Stomach (tissue), 9 donors: ENCODE measurements around the gene SIK2. TPM values are rescaled to one million over a fixed set of nuclear protein-coding genes. Genes with fewer than 3 reads are reported as not detected.

ENCODE experiments used
- DNase-seq, 2 donors: peaks; one replicate each; pipeline versions ENCODE4 v3.0.0 to v3.0.0-alpha.2; 2013 to 2019
- H3K27ac ChIP-seq, 5 donors: fragments of 200-600 bp in 4 of 5; sonication (generic) in 4 of 5; one replicate each; pipeline ENCODE4 v1.5.1; 2013 to 2019; ENCODE audit warnings: mild to moderate bottlenecking in 1 of 5, moderate library complexity in 1 of 5
- H3K27me3 ChIP-seq, 3 donors: fragments of 200-600 bp; sonication (generic); one replicate each; pipeline ENCODE4 v1.5.1; 2017 to 2019; ENCODE audit warnings: mixed run types in 1 of 3
- H3K36me3 ChIP-seq, 4 donors: fragments of 200-600 bp; sonication (generic); 1 replicate in 3 of 4; 2 replicates in 1 of 4; pipeline ENCODE4 v1.5.1; 2016 to 2019
- H3K4me1 ChIP-seq, 4 donors: fragments of 200-600 bp; sonication (generic); one replicate each; pipeline ENCODE4 v1.5.1; 2016 to 2019
- H3K4me3 ChIP-seq, 4 donors: fragments of 200-600 bp; sonication (generic) in 3 of 4; one replicate each; pipeline ENCODE4 v1.5.1; 2016 to 2019; ENCODE audit warnings: mild to moderate bottlenecking in 1 of 4
- H3K9me3 ChIP-seq, 4 donors: fragments of 200-600 bp; sonication (generic); one replicate each; pipeline ENCODE4 v1.5.1; 2016 to 2019
- CTCF ChIP-seq, 7 experiments: fragments of 450-650 bp in 4 of 7; fragments of 200-600 bp in 3 of 7; sonication (generic) in 3 of 7; IDR thresholded peaks; one replicate each; pipeline ENCODE4 v1.5.1; 2016 to 2019; ENCODE audit warnings: antibody characterized with exemption in 7 of 7, control low read depth in 2 of 7, mild to moderate bottlenecking in 1 of 7
- EP300 ChIP-seq: sonication (generic); formaldehyde crosslinking; IDR thresholded peaks from one replicate; pipeline ENCODE4 v1.6.1; 2017; ENCODE audit warnings: antibody characterized with exemption
- POLR2A ChIP-seq, 4 donors: fragments of 450-650 bp; IDR thresholded peaks; one replicate each; pipeline ENCODE4 v1.6.1; 2016; ENCODE audit warnings: antibody characterized with exemption in 4 of 4, control low read depth in 2 of 4, mild to moderate bottlenecking in 1 of 4, moderate library complexity in 1 of 4
- POLR2AphosphoS5 ChIP-seq, 3 donors: sonication (generic); formaldehyde crosslinking; IDR thresholded peaks; one replicate each; pipeline ENCODE4 v1.6.1; 2016; ENCODE audit warnings: antibody characterized with exemption in 3 of 3
- WGBS, 5 donors: extraction: QIAGEN DNeasy Blood & Tissue Kit in 3 of 5; methylation state at CpG; one replicate each; pipeline versions ENCODE4 v1.1.5 to v1.1.7; 2013 to 2018; 5-methylcytosine and 5-hydroxymethylcytosine counted together
- intact Hi-C: fragments of 100-400 bp; cut with DNase I; formaldehyde crosslinking; loops from one replicate; pipeline ENCODE4 v1.15.1; 2023; ENCODE audit warnings: low total_unique reads
- polyA plus RNA-seq, 3 donors: library from polyadenylated mRNA; stranded (reverse); fragments of 200-250 nt; gene quantifications; one replicate each; pipeline ENCODE4 v1.2.3, GENCODE V29; 2013
- total RNA-seq, 5 donors: library from RNA; depleted of rRNA; stranded (reverse); fragments of >200 nt; gene quantifications; one replicate each; pipeline versions ENCODE4 v1.1.0 to v1.2.3, GENCODE V29; 2014 to 2016
- donor health status: healthy with polysubstance abuse.
- donor health status: Bipolar disorder and iron deficiency.
- donor health status: healthy.

Gene SIK2
- total and polyA plus RNA-seq, 8 donors, result 5.5 to 86.9 (median 18.4) TPM

DNA sequence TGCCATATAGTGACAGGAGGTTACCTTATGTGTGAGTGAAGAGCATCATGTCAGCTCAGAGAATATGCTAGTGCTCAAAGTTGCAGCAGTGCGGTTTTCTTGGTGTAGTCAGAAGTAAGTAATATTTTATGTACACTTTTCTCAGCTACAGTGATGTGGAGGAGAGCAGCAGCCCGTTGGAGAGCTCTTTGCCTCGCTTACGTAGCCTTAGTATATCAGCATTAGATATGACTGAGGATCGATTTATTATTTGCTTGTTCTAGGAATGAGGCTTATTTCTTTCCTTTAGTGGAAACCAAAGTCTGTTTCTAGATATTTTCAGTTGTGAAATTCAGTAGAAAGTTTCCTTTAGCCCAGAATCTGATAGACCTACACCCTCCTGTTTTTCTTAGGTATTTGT lies 100.4 kb downstream of the SIK2 start:
- no peaks in the 10 kb centered on the region for H3K9me3 ChIP-seq
- H3K4me1 ChIP-seq, result peaks cover 4 to 65% (median 25%) of the 10 kb centered on the region in 4 donors
- intact Hi-C loops, result no loop called here
- DNase-seq, result no peak
- TF ChIP-seq POLR2A (IDR thresholded peaks at IDR 0.05) (no peak), EP300 (no peak), POLR2AphosphoS5 (IDR thresholded peaks at IDR 0.05) (no peak), CTCF (IDR thresholded peaks at IDR 0.05) (no peak)
- whole genome bisulfite sequencing, 5 donors, result 33 to 61% (median 57%) methylated on average over 5 of the region's 5 CpGs
- H3K27ac ChIP-seq, result peak overlapping the region in 4 of 5 donors; percentile 8 to 73 (median 30)
- H3K36me3 ChIP-seq, result peaks cover 21 to 50% (median 42%) of the 10 kb centered on the region in 4 donors
- H3K4me3 ChIP-seq, result no peak overlapping the region
- no peaks in the 10 kb centered on the region for H3K27me3 ChIP-seq

DNA sequence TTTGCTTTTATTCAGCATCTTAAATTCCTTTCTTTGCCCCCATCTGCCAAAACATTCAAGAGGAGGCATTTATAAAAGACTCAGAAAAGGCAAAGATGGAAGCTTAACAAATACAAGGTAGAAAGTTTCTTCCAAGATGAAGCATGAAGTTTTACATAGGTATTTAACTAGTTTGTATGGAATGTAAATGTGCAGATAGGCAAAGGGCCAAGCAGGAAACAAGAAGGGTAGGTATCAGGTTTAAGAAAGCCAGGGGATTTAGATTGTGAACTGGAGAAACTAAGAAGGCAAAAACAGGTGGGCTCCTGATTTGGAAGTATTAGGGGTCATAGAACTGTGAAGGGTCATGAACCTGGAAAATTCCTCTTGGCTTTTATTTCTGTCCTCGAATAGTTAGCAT lies 101.3 kb downstream of the SIK2 start:
- Histone ChIP-seq H3K27ac (peak overlapping the region in 4 of 5 donors; percentile 60 to 73 (median 68)), H3K36me3 (peaks cover 21 to 58% (median 50%) of the 10 kb centered on the region in 4 donors), H3K4me1 (peaks cover 5 to 66% (median 25%) of the 10 kb centered on the region in 4 donors), H3K27me3 (no peaks in the 10 kb centered on the region), H3K4me3 (no peak overlapping the region), H3K9me3 (no peaks in the 10 kb centered on the region)
- 29 to 61% (median 44%) methylated on average over 1 of the region's 1 CpG for WGBS, 5 donors
- no peak for TF ChIP-seq EP300
- no peak for TF ChIP-seq POLR2AphosphoS5 (IDR thresholded peaks at IDR 0.05)
- no peak for TF ChIP-seq CTCF (IDR thresholded peaks at IDR 0.05)
- DNase-seq, result peak in 1 of 2 donors; percentile 78
- intact Hi-C loops, result no loop called here

DNA sequence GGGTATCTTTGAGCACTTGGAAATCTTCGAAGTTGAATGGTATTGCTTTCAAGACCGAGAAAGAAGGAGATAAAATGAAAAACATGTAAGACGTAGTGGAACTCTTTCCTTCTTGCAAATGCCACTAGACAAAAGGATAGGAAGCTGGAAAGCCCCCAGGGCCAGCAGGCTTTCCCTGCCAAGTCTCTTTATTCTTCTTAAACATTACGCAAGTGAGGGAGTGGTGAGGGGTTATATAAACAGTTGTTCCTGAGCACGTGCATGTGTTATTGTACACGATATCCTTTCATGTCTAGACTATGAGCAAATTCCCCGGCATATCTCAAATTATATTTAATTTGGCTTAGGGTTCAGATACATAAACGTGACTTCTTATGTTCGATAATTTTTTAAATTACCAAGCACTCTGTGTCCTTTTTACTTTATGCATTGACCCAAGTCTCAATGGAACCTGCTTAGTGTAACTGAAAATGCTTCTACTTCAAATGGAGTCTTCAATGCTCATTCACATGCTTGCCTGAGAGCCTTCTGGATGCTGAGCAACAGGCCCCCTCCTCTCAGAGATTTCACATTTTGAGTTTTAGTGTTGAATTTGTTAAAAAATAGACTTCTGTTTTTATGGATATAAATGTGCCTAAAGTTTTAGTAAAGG lies 104.9 kb downstream of the SIK2 start:
- Histone ChIP-seq H3K36me3 (peaks cover 23 to 77% (median 73%) of the 10 kb centered on the region in 4 donors), H3K4me1 (peaks cover 5 to 63% (median 25%) of the 10 kb centered on the region in 4 donors), H3K27ac (peak overlapping the region in 4 of 5 donors; percentile 45 to 75 (median 66)), H3K27me3 (no peaks in the 10 kb centered on the region), H3K9me3 (no peaks in the 10 kb centered on the region), H3K4me3 (no peak overlapping the region)
- intact Hi-C loops, result no loop called here
- DNase-seq, result peak; percentile 82
- TF ChIP-seq POLR2AphosphoS5 (IDR thresholded peaks at IDR 0.05) (peak; percentile 62 to 89 (median 77)), EP300 (no peak)
- 17 to 27% (median 19%) methylated on average over 9 of the region's 9 CpGs for WGBS, 5 donors

DNA sequence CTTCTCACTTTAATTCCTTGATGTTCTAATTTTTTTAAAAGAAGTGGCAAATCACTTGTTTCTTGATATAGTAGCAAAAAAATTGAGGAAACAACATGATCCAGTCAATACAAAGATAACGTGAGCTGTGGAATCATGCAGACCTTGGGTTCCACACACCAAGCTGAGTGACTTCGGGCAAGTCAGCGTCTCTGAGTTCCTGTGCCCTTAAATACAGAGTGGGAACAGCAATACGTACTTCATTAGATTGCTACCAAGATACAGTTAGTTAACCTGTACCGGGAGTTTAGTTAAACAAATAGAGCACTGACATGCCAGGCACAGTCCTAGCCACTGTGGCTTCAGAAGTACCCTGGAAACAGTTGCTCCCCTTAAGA lies 105.4 kb downstream of the SIK2 start:
- intact Hi-C loops, result no loop called here
- 63 to 84% (median 77%) methylated on average over 5 of the region's 5 CpGs for WGBS, 5 donors
- peak overlapping the region; percentile 9 to 75 (median 16) for H3K27ac ChIP-seq

More for the DNA sequence above, 105.4 kb downstream of the SIK2 start:
- Histone ChIP-seq H3K4me1 (peaks cover 5 to 58% (median 23%) of the 10 kb centered on the region in 4 donors), H3K27me3 (no peaks in the 10 kb centered on the region), H3K4me3 (no peak overlapping the region), H3K9me3 (no peaks in the 10 kb centered on the region), H3K36me3 (peaks cover 28 to 77% (median 76%) of the 10 kb centered on the region in 4 donors)
- DNase-seq, result no peak
- TF ChIP-seq POLR2A (IDR thresholded peaks at IDR 0.05) (no peak), CTCF (IDR thresholded peaks at IDR 0.05) (no peak), POLR2AphosphoS5 (IDR thresholded peaks at IDR 0.05) (no peak), EP300 (no peak)
